SU-DHL-6 (cell line): ENCODE data around the gene MAN2A1.
A peak's percentile ranks its signal among the peaks of the same experiment; 100 is the strongest.

Experiments used
- H2AFZ ChIP-seq: fragments of 200-600 bp; sonication (generic); 2 replicates; pipeline ENCODE4 v1.6.1; 2014; ENCODE audit warnings: low read depth, mild to moderate bottlenecking, moderate library complexity, mixed read lengths, antibody characterized with exemption, low read length; ENCODE audit not compliant: severe bottlenecking
- H3F3A ChIP-seq: fragments of 200-600 bp; shearing (Covaris generic); 2 replicates; pipeline ENCODE4 v1.6.0; 2016; ENCODE audit warnings: antibody characterized with exemption, mild to moderate bottlenecking; ENCODE audit not compliant: insufficient read depth
- H3K27ac ChIP-seq: fragments of 200-600 bp; sonication (generic); 2 replicates; pipeline ENCODE4 v1.5.1; 2016; ENCODE audit warnings: low read depth, mild to moderate bottlenecking, low read length, moderate library complexity, mixed read lengths
- H3K27me3 ChIP-seq: fragments of 200-600 bp; sonication (generic), shearing (Covaris generic); 2 replicates; pipeline ENCODE4 v1.6.0; 2014; ENCODE audit warnings: mild to moderate bottlenecking, low read length
- H3K36me3 ChIP-seq: fragments of 200-600 bp; sonication (generic); 2 replicates; pipeline ENCODE4 v1.6.1; 2014; ENCODE audit warnings: mild to moderate bottlenecking, low read length, mixed read lengths
- H3K4me2 ChIP-seq: fragments of 300-600, 200-600 bp; shearing (Covaris generic), sonication (generic); 2 replicates; pipeline ENCODE4 v1.6.0; 2014; ENCODE audit warnings: low read length, low read depth, mild to moderate bottlenecking; ENCODE audit not compliant: poor library complexity, severe bottlenecking
- H3K4me3 ChIP-seq: fragments of 200-600 bp; sonication (generic); 2 replicates; pipeline ENCODE4 v1.5.1; 2014; ENCODE audit warnings: antibody characterized with exemption, low read length, mild to moderate bottlenecking, mixed read lengths; ENCODE audit not compliant: insufficient read depth, poor library complexity, severe bottlenecking
- H3K79me2 ChIP-seq: fragments of 200-600 bp; sonication (generic); 2 replicates; pipeline ENCODE4 v1.6.1; 2014; ENCODE audit warnings: mild to moderate bottlenecking, low read length, moderate library complexity; ENCODE audit not compliant: insufficient read depth
- H3K9ac ChIP-seq: fragments of 200-600 bp; sonication (generic); 2 replicates; pipeline ENCODE4 v1.7.0; 2014; ENCODE audit warnings: mild to moderate bottlenecking, low read length
- H3K9me2 ChIP-seq: fragments of 200-600 bp; sonication (generic); replicated peaks from 2 replicates; pipeline ENCODE4 v1.6.1; 2014; ENCODE audit warnings: low read length; ENCODE audit not compliant: insufficient read depth
- H3K9me3 ChIP-seq: fragments of 200-600 bp; sonication (generic); 2 replicates; pipeline ENCODE4 v1.6.1; 2014; ENCODE audit warnings: low read length, mixed read lengths; ENCODE audit not compliant: insufficient read depth
- H4K20me1 ChIP-seq: fragments of 200-600 bp; sonication (generic); 2 replicates; pipeline ENCODE4 v1.6.1; 2014; ENCODE audit warnings: low read depth, mild to moderate bottlenecking, antibody characterized with exemption, low read length, moderate library complexity, mixed read lengths
- EZH2phosphoT487 ChIP-seq: fragments of 200-600 bp; sonication (generic), shearing (Covaris generic); conservative IDR thresholded peaks from 2 replicates; pipeline ENCODE4 v1.6.1; 2018; ENCODE audit warnings: mild to moderate bottlenecking, antibody characterized with exemption, low read length, moderate library complexity, mixed read lengths
- TF ChIP-seq, protein P1 (sequence below): fragments of 200-600 bp; sonication (generic); IDR thresholded peaks from one replicate; pipeline ENCODE4 v1.5.1; 2017; ENCODE audit warnings: antibody characterized with exemption, mild to moderate bottlenecking, low read length, moderate library complexity; ENCODE audit not compliant: insufficient read depth, poor library complexity, severe bottlenecking

Gene MAN2A1

DNA sequence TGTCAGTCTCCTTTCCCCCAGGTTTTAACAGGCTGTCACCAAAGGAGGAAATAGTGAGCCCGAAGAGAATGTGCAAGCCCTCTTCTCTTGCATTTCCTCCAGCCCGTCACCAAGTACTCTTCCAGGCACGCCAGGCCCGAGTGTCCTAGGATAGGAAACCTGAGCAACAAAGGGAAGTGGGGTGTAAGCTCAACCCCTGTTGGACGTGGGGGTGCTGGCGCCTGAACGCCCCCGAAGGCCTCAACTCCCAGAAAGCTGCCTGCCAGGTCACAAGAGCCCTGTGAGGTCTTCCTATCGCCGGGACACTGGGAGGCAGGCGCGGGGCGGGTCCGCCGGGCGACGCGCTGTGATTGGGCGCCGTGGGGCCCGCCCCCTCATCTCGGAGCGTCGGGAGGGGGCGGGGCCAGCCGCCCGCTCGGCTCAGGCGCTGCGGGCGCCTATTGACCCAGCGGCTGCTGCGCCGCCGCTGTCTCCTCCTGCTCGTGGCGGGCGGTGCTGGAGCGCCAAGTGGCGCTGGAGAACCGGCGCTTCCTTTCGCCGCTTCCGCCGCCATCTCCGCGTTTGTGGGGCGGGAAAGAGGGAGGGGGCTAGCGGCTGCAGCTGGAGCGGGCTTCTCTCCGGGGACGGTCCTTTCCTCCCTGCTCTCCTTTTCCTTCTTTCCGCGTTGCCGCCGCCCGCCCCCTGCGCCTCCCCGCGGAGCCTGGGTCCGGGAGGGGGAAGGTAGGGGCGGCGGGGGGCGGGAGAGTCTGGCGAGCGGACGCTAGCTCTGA lies 572 bp upstream of the MAN2A1 start:
- peak overlapping the region; percentile 84 for H3K4me3 ChIP-seq
- H2AFZ ChIP-seq: peak overlapping the region; percentile 95
- peak overlapping the region; percentile 86 for H3K9ac ChIP-seq
- peak overlapping the region; percentile 82 for H3K4me2 ChIP-seq
- peaks cover 29% of the 10 kb centered on the region; the same call in 1 of the 2 replicates for H3K79me2 ChIP-seq
- TF ChIP-seq, protein P1, sequence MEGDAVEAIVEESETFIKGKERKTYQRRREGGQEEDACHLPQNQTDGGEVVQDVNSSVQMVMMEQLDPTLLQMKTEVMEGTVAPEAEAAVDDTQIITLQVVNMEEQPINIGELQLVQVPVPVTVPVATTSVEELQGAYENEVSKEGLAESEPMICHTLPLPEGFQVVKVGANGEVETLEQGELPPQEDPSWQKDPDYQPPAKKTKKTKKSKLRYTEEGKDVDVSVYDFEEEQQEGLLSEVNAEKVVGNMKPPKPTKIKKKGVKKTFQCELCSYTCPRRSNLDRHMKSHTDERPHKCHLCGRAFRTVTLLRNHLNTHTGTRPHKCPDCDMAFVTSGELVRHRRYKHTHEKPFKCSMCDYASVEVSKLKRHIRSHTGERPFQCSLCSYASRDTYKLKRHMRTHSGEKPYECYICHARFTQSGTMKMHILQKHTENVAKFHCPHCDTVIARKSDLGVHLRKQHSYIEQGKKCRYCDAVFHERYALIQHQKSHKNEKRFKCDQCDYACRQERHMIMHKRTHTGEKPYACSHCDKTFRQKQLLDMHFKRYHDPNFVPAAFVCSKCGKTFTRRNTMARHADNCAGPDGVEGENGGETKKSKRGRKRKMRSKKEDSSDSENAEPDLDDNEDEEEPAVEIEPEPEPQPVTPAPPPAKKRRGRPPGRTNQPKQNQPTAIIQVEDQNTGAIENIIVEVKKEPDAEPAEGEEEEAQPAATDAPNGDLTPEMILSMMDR: no peak
- no peak for TF ChIP-seq EZH2phosphoT487
- H3F3A ChIP-seq: no peaks in the 10 kb centered on the region
- peaks cover 9% of the 10 kb centered on the region; the same call in 1 of the 2 replicates for H4K20me1 ChIP-seq
- no peaks in the 10 kb centered on the region for H3K9me2 ChIP-seq
- H3K36me3 ChIP-seq: no peaks in the 10 kb centered on the region
- no peaks in the 10 kb centered on the region for H3K27me3 ChIP-seq
- no peaks in the 10 kb centered on the region for H3K9me3 ChIP-seq
- H3K27ac ChIP-seq: peak overlapping the region; percentile 90

DNA sequence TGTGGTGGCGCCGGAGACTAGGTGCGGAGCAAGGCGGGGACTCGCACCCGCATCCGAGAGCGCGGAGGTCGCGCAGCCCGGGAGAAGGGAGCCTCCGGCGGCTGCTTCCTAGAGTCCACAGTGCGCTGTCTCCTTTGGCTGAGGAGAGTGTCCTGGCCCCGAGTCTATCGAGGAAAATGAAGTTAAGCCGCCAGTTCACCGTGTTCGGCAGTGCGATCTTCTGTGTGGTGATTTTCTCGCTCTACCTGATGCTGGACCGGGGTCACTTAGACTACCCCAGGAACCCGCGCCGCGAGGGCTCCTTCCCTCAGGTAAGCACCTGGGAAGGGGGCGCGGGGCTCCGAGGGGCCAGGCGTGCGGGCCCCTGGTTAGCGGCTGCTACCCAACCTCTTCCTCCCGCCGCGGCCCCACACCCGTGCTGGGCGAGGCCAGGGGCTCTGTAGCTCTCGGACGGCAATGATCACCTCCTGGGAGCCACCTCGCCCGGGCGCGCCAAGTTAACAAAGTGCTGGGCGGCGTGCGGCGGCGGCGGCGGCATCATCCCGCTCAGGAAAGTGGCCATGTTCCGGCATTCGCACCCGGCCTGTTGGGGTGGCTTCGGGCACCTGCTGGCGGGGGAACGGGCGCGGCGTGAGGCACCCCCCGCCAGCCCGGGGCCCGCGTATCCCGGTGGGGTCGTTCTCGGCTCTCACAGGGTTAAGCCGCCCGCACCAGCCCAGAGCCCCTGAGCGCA lies 681 bp downstream of the MAN2A1 start:
- peaks cover 9% of the 10 kb centered on the region; the same call in 1 of the 2 replicates for H4K20me1 ChIP-seq
- H3K27ac ChIP-seq: peak overlapping the region; percentile 90
- peak overlapping the region; percentile 86 for H3K9ac ChIP-seq
- H3F3A ChIP-seq: no peaks in the 10 kb centered on the region
- H2AFZ ChIP-seq: peak overlapping the region; percentile 87
- TF ChIP-seq, protein P1: no peak
- H3K4me2 ChIP-seq: peak overlapping the region; percentile 82
- H3K9me2 ChIP-seq: no peaks in the 10 kb centered on the region
- no peaks in the 10 kb centered on the region for H3K36me3 ChIP-seq
- H3K79me2 ChIP-seq: peaks cover 41% of the 10 kb centered on the region; the same call in 1 of the 2 replicates
- H3K27me3 ChIP-seq: no peaks in the 10 kb centered on the region
- H3K9me3 ChIP-seq: no peaks in the 10 kb centered on the region
- peak overlapping the region; percentile 84 for H3K4me3 ChIP-seq

- H4K20me1 ChIP-seq: peaks cover 9% of the 10 kb centered on the region; the same call in 1 of the 2 replicates
- no peaks in the 10 kb centered on the region for H3K9me2 ChIP-seq
- H3K79me2 ChIP-seq: peaks cover 46% of the 10 kb centered on the region; the same call in 1 of the 2 replicates
- peak overlapping the region; percentile 87 for H2AFZ ChIP-seq
- H3K9ac ChIP-seq: peak overlapping the region; percentile 86
- peak overlapping the region; percentile 82 for H3K4me2 ChIP-seq
- H3K9me3 ChIP-seq: no peaks in the 10 kb centered on the region
- H3K27ac ChIP-seq: peak overlapping the region; percentile 12; the same call in 1 of the 2 replicates
- no peaks in the 10 kb centered on the region for H3F3A ChIP-seq
- no peaks in the 10 kb centered on the region for H3K27me3 ChIP-seq
- TF ChIP-seq EZH2phosphoT487: no peak
- TF ChIP-seq, protein P1: peak; percentile 60
- H3K36me3 ChIP-seq: no peaks in the 10 kb centered on the region
- H3K4me3 ChIP-seq: peak overlapping the region; percentile 84
Observed at GRCh38 chr5:109690975-109691574, 1.3 kb downstream of the MAN2A1 start.
